T47D (cell line): ENCODE data around the gene GCSH.

Source experiments
- DNase-seq, 2 experiments: peaks; one replicate each; pipeline versions ENCODE4 v3.0.0 to v3.0.0-alpha.2; 2011 to 2012; ENCODE audit warnings: low read depth in 1 of 2, low spot score in 1 of 2
- JUND ChIP-seq: IDR thresholded peaks from 2 replicates; pipeline ENCODE4 v1.6.1; 2012; ENCODE audit warnings: low read depth
- in situ Hi-C: cut with HindIII; loops from 2 replicates; pipeline ENCODE4 v1.10.0; 2016; ENCODE audit warnings: low sequenced_read_pairs, low pct_unique_long_range_greater_than_20kb

GCSH gene

DNA sequence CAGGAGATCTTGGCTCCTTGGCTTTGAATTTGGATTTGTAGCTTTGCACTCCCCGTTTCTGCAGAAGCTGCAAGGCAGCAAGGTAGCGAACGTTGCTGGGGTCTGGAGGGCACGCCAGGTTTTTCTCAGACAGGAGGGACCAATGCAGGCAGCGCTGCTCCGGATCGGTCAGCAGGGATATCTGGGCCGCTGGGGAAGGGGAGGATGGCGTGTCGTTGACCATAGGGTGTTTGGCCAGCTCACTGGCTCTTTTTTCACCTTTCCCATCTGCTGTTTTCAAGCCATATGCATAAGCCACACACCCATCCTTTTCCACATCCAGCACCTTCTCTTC is 34.9 kb downstream of the GCSH start:
- DNase-seq = no peak
- in situ Hi-C loops = no loop called here
- no peak for TF ChIP-seq JUND

DNA sequence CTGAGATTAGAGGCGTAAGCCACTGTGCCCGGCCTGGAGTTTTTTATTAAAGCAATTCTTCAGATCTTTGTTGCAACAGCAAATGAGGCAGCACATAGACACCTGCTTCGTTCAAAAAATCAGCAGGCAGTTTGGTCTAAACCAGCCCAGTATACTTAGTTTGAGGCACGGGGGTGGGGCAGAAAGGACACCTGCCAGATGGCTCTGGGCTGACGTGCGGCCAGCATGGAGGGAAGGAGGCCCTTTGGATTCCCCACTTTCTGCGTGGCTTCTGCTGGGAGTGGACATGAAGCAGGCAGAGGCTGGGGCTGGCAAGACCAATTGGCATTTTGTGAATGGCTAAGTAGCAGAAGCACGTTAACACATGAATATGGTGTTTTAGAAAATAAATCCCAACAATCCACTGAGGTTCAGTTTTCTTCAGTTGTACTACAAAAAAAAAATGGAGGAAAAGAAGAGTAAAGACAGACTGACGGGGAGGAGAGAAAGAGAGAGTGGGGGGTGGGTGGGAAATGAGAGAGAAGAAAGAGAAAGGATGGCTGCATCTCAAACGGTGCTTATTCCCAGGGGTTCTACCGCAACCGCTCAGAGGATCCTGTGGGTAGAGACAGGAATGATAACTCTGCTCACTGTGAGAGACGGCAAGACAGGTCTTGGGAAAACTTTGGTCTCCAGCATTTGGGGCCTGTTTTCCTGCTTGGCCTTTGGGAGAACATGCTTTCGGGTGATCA is 35.5 kb downstream of the GCSH start:
- in situ Hi-C loops = no loop called here
- no peak for TF ChIP-seq JUND
- no peak for DNase-seq

DNA sequence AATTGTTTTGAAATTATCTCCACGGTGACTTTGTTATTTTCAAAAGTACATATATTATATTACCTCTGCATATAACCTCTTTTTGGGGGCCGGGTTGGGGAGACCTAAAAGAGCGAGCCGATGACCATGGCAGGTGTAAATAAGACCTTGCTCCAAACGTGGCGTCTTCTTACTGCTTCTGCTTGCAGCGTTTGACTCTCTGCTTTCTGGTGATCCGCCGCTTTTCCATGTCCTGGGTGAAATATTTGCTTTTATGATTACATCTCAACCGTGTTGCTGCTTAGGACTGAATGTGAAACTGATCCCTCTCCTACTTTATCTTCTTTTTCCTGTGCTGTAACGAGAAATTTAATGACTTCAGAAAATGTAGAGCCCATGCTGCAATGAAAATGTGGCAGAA is 42.4 kb downstream of the GCSH start:
- DNase-seq = peak in 1 of 2 experiments; percentile 46
- TF ChIP-seq JUND = no peak
- in situ Hi-C loops = no loop called here

DNA sequence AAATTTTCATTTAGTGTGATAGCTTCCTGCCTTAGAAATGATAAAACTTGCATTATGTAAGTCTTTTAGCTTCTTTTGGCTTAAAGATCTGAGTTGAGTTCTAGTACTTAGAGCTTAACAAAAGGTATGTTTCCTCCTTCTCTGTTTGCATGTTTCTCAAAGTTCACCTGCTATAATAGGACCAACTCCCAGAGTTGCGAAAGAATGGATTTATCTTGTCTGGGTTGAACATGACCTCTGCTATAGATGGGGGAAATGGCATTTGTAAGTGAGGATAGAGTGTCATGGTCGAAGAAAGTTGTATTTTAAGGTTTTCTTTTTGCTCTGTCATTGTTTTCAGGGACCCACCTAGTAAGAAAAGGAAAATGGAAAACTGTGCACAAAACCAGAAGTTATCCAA is 53.4 kb downstream of the GCSH start:
- no peak for DNase-seq
- in situ Hi-C loops = no loop called here
- no peak for TF ChIP-seq JUND

DNA sequence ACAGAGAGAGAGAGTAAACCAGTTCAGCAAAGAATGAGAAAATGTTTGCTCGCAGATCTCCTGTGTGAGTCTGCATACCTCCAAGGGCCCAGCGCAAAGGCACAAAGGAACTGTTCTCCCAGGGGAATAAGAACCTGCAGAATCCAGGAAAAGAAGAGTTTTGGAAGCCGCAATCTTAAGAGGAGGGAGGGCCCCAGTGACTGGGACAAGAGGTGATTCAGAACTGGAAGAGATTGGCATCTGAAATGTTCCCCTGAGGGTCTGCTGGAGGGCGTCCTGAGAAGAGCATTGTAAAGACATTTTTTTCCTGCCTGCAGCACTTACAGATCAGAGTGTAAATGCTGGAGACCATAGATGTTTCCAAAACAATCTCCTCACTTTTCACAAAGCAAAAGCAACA is 54.5 kb downstream of the GCSH start:
- TF ChIP-seq JUND = no peak
- DNase-seq = no peak
- in situ Hi-C loops = no loop called here

DNA sequence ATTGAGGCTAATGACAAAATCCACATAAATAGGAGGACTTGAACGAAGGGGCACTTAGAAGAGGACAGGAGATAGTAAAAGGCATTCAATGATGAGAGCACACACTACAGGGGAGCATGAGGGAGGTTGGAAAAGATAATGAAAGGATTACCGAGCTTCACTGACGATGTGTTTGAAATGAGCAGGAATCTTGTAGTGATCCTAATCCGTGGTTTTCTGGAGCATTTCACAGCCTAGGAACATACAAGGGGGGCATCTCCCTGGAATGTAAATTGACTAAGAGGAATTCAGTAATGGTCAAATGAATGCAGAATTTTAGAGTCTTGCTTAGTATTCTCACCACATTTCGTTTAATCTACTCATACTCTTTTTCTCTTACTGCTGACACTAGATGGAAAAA is 55.4 kb downstream of the GCSH start:
- DNase-seq = no peak
- in situ Hi-C loops = no loop called here
- TF ChIP-seq JUND = no peak

DNA sequence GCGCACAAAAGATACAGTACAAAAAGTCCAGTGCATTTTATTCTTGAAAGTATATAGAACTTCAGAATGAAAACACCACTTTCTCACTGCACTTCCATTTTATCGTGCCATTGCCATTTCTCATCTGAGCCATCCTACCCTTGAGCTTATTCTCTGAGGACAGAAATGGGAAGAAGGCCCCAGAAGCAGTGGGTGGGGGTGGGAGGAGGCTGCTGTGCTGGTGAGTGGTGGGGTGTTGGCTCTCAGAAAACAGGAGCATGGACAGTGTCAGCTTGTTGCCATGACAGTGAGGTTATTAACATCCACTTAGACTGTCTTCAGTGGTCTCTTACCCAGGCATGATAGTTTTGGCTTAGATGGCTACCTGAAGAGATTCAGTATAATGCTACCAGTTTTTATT is 56.1 kb downstream of the GCSH start:
- no peak for DNase-seq
- in situ Hi-C loops = no loop called here

DNA sequence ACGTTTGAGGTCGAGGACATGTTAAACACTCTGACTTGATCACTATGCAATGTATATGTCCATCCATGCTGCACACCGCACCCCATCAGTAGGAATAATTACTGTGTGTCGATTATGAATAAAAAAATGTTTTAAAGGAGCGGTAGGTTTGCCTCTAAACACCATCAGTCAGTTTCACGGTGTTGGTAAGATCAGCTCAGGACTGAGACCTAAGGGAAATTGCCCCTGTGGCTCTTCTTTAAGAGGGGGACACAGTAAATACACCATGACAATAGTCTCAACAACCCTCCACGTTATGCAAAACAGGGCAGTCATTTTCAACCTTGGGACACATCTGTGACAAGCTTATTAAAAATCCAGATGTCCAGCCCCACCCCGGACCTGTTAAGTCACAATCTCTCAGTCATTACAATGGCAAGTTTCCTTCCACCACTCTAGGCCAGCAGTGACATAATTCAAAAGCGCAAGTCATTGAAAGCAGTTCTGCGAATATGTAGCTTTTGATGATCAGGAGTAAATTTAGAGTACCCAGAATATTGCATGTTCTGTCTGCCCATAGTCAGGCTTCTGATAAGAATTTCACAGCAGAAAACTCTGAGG is 59.3 kb downstream of the GCSH start:
- TF ChIP-seq JUND = no peak
- no peak for DNase-seq
- in situ Hi-C loops = no loop called here

More for the DNA sequence above, 56.1 kb downstream of the GCSH start:
- TF ChIP-seq JUND = no peak

DNA sequence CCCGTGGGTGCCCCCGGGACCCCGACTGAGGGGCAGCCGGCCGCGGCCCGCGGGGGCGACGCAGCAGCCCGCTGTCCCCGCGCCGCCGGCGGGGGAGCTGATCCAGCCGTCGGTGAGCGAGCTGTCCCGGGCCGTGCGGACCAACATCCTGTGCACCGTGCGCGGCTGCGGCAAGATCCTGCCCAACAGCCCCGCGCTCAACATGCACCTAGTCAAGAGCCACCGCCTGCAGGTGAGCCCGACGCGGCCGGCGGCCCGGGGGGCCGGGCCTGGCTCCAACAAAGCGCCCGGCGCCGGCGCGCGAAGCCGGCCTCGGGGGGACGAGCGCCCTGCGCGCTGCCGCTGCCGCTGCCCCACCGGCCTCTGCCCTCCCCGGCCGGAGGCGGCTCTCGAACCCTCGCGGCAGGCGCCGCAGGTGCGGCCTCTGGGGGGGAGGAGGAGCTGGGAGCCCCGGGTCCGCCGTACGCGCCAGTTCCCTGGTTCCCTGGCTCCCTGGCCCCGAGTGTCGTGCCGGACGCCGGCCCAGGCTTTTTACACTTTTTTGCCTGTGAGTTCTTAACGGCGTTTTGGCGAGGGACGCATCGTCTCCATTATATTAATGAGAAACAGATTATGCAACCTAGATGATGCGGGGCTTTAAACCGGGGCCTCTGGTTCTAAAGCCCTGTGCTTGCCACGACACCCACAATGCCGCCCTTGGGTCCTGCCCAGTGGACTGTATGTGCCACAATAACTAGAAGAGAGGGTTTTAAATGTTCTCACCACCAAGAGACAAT is 60.0 kb downstream of the GCSH start:
- in situ Hi-C loops = no loop called here
- peak; percentile 41 to 56 for DNase-seq
- TF ChIP-seq JUND = no peak

DNA sequence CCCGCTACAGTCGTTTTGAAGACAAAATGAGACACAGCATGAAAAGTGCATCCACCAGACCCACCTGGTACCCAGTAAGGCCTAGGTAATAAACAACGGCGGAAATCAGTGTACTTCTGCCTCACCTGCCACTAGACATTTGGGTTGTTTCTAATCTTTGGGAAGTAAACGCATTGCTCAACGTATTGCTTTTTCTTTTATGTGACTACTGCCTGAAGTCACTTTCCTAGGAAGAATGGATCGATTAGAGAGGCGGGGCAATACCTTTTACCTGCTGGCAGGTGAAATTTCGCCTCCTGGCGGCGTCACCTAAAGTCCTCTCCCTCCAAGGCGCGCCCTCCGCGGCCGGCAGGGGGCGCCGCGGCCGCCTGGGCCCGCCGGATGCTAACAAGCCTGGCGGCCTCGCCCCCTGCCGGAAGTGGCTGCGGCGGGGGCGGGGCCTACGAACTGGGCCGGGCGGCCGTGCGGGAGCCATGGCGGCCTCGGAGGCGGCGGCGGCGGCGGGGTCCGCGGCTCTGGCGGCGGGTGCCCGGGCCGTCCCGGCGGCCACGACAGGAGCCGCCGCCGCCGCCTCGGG is 60.7 kb downstream of the GCSH start, which contains the start of gene ATMIN:
TSS of gene ATMIN (plus strand) at position 445 of the 577 bp plus-strand sequence. CDS start at position 474, 29 bp downstream.
- peak; percentile 96 for DNase-seq
- in situ Hi-C loops = no loop called here
- TF ChIP-seq JUND = no peak
